Measurements from ENCODE around the gene NLRC3.

The NLRC3 gene

DNA sequence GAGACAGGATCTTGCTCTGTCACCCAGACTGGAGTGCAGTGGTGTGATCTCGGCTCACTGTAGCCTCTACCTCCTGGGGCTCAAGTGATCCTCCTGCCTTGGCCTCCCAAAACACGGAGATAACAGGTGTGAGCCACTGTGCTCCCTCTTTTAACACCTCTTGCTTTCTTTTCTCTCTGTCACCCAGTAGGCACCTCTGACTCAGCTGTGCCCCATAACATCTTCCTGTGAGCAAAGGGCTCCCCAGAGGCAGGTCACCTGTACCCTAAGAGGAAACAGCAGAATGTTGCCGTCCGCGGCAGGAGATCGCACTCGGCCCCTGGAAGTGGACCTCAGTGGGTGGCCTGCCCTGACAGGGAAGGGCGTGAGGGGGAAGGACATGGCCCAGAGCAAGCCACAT lies 918 bp upstream of the NLRC3 start:
- DNase-seq = no peak

DNA sequence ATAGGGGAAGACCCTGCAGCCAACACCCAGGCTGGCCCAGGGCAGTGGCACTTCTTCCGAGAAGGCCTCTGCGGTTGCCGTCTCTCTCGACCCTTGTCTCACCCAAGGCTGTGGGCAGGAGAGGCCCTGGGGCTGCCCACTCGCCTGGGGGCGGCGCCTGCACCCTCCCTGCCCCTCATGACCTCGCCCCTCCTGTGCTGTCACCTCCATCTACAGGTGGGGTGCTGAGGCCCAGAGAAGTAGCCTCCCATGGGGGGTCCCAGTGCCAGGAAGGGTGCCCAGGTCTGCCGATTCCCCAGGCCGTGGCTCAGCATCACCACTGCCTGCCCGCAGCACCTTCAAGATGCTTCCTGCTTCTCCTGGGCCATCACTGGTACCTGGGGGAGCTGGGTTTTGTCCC lies 992 bp downstream of the NLRC3 start:
- DNase-seq = no peak

DNA sequence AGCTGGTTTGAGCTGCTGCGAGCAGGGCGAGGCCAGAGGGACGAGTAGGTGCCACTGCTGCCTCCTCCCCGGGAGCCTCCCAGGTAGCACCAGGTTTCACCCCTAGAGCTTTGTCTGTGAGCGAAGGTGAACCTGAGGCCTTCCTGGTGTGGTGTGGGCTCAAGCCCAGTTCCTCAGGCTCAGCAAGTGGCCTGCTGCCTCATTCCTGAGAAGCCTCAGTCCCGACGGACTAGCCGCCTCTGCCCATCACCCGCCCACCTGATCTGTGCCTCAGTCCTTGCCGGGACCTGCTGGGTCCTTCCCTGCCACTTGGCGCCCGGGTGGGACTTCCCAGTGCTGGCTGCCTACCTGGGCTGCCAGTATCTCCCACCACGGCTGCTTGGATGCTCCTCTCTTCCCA lies 1.7 kb downstream of the NLRC3 start:
- DNase-seq = no peak

DNA sequence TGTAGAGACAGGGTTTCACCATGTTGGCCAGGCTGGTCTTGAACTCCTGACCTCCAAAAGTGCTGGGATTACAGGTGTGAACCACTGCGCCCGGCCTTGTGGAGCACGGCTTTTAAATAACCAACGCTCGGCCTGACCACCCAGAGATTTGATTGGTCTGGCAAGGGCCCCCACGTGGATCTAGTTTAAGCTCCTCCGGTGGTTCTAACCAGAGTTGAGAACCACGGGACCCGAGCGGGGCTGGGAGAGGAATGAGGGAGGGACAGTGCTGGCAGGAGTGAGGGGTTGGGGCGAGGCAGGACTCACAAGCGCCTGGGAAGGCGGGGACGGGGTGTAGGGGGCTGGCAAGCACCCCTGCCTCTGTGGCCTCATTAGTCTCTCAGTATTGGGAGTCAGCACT lies 3.0 kb downstream of the NLRC3 start:
- DNase-seq = no peak

DNA sequence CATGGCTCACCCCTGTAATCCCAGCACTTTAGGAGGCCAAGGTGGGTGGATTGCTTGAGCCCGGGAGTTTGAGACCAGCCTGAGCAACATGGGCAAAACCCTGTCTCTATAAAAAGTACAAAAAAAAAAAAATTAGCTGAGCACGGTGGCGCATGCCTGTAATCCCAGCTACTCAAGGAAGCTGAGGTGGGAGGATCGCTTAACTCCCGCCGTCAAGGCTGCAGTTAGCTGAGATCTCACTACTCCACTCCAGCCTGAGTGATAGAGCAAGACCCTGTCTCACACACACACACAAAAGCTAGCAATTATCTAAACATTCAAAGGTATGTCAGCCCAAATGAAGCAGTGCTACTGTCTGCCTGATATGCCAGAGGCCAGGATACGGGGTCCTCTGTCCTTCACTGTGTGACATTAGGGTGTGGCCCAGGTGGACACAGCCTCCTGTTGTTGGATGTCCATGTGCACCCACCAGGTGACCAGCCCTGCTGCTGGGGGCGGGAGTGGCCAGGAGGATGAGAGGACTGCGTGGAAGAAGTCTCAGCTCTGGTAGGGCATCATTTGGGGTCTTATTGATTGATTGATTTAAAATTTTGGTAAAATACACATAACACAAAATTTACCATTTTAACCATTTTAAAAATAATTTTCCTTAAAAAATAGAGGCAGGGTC lies 3.9 kb downstream of the NLRC3 start:
- DNase-seq = no peak

DNA sequence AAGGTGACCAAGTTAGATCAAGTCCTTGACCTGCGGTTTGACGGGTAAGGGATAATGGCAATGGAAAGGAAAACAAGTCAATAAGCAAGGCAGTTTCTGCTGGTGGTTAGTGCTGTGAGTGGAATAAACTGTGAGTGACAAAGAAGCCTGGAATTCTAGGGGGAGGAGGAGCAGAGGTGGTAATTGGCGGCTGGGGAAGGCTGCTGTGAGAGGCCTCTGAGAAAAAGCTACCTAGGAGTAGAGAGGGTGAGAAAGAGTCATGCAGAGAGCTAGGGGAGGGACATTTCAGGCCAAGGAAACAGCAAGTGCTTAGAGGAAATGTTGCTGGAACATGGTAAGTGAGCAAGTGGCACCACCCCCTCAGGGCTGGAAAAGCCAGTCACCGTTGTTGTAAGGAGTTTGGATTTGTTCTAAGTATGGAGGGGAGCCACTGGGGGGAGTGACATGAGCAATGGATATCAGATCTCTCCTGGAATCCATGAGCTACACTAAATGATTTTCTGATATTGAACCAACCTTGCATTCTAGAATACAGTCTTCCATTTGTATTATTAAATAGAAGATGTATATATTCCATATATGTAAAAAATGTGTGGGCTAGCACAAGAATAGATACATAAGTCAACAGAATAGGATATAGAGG lies 6.7 kb downstream of the NLRC3 start:
- DNase-seq = no peak

DNA sequence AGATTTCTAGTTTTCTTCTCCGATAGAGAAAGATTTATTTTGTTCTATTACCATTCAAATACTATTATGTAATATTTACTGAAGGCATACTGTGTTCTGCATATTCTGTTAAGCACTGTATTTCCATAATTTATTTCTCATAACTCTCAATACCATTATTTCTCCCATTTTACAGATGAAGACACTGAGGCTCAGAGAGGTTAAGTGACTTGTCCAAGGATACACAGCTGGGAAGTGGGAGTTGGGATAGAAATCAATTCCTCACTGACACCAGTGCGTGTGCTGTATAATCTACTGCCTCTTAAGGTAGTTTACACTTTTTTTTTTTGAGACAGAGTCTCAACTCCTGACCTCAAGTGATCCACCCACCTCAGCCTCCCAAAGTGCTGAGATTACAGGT lies 7.4 kb downstream of the NLRC3 start:
- no peak for DNase-seq

DNA sequence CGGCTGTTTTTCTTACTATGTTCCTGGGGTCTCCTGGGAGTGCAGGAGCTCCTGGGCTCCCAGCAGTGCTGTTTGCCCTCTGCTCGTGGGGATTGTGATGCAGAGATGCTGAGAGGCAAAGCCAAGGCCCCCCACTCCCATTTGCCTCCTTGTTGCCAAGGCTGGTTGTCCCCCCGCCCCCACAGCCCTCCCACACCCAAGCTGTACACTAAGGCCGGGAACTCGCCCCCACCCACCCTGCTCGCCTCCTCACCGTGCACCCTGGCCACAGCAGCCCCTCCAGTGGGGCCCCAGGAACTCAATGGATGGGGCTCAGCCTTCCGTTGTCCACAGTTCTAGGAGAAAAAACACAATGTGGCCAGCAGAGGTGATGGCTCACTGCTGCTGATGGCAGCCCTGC lies 10.2 kb downstream of the NLRC3 start:
- DNase-seq = no peak

DNA sequence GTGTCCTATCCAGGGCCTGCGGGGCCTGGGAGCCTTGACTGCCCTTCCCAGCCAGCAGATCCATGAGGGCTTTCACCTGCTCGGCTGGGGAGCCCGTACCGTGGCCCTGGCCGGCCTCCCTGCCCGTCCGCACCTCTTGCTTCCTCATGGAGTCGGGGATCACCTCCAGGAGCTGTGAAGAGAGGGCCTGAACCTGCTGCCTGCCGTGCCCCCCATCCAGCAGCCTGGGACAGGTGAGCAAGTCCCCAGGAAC lies 12.4 kb downstream of the NLRC3 start:
- DNase-seq = no peak

DNA sequence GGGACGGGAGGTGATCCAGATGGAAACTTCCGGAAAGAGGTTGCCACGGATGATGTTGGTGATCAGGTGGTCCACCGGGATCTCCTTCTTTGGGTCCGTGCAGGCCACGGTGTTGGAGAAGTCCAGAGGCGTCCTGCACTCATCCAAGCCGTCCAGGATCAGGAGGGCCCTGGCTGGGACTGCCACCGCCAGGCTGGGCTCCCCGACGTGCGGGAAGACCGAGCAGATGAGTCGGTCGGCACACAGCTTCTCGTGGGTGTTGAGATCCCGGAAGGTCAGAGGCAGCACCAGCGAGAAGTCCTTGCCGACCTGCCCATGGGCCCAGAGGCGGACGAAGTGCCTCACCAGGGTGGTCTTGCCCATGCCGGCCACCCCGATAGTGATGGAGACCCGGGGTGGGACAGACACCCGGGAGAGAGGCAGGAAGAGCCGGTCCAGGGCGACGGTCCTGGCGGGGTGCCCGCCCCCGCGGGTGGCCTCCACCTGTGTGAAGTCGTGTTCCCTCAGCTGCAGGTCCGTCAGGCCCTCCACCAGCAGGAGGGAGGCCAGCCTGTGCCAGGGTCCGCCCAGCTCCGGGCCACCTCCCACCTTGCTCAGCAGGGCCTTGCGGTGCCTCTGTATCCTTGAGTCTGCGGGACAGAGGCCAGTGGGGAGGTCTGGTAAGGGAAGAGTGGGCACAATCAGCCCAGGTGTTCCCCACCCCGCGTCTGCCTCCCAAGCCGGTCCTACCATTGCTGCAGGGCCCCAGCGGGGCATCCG lies 12.9 kb downstream of the NLRC3 start:
- DNase-seq = no peak

DNA sequence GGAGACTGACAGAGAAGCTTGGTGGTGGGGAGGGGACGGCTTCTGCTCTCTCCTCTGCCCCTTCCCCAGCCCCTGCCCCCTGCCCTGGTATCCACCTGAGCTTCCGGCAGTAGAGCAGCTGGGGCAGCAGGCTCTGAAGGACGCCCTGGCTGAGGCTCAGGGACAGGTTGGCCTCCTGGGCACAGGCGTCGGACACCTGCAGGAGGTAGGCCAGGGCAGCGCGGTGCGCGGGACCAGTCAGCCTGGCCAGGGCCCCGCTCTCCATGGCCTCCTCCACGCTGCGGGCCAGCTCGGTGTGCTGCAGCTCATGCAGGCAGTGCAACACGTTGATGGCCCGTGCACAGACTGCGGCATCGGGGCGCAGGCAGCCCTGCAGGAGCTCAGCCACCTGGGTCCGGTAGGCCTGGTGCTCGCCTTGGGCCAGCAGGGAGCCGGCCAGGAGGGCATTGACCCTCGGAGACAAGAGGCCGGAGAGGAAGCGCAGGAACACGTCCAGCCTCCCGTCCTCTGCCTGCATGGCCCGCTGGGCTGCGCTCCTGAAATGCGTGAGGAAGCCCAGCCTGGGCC lies 14.2 kb downstream of the NLRC3 start:
- DNase-seq = no peak

DNA sequence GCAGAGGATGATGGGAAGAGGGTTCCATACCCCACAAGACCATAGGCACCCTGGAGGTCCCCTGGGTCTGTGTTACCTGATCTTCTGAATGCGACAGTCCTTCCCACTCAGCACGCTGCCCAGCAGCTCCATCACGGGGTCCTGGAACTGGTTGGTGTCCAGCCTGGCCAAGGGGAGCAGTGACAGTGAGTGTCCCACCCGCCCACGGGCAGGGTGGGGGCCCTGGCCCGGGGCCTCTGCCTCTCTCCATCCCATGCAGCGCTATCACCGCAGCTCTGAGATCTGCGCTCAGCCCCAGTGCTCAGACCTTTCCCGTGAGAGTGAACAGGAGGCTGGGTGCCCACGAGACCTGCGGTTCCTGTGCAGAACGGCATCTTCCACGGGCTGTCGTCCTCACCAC lies 15.6 kb downstream of the NLRC3 start:
- DNase-seq = no peak

DNA sequence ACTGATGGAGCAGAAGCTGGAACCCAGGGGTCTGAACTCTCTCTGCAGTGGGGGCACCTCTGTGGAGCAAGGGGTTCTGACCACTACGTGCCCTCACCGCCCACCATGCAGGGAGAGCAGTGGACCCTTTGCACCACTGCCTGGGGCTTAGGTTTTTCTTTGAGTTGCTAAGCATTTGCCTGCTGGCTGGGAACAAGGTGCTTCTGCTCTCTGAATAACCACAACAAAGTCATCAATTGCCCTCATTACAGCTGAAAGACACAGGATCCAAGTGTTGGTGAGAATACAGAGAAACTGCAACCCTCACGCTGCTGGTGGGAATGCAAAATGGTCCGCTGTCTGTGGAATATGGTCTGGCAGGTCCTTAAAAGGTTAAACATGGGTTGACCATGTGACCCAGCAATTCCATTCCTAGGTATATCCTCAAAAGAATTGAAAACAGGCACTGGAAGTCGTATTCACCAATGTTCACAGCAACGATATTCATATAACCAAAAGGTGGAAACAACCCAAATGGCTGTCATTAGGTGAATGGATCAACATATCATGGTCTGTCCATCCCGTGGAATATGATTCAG lies 22.8 kb downstream of the NLRC3 start:
- no peak for DNase-seq

DNA sequence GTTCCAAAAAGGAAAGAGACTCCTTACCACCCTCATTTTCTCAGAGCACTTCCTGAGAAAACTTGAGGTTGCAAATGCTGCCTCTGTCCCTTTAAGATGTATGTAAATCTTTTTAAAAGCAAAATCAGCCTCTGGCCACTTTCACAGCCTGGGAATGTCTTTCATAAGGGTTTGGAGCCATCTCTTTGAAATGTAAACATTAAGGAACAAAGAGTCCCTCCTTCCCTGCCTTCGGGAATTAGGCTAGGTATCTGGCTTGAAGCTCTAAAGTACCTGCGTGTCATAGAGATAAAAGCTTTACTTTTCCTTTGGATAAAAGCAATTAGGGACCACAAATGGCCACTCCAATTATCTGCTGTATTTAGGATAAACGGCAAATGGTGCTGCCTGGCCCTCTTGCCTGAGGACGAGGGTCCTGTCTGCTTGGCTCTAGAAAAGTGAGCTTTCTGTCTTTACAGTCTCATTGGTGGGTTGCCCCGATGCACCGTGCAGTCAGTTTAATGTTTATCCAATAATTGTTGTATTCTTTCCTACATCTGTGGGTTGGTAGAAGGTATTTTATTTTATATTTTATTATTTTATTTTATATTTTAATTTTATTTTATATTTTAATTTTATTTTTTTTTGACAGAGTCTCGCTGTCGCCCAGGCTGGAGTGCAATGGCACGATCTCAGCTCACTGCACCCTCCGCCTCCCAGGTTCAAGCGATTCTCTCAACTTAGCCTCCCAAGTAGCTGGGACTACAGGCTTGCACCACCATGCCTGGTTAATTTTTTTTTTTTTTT lies 23.9 kb downstream of the NLRC3 start:
- DNase-seq = no peak

DNA sequence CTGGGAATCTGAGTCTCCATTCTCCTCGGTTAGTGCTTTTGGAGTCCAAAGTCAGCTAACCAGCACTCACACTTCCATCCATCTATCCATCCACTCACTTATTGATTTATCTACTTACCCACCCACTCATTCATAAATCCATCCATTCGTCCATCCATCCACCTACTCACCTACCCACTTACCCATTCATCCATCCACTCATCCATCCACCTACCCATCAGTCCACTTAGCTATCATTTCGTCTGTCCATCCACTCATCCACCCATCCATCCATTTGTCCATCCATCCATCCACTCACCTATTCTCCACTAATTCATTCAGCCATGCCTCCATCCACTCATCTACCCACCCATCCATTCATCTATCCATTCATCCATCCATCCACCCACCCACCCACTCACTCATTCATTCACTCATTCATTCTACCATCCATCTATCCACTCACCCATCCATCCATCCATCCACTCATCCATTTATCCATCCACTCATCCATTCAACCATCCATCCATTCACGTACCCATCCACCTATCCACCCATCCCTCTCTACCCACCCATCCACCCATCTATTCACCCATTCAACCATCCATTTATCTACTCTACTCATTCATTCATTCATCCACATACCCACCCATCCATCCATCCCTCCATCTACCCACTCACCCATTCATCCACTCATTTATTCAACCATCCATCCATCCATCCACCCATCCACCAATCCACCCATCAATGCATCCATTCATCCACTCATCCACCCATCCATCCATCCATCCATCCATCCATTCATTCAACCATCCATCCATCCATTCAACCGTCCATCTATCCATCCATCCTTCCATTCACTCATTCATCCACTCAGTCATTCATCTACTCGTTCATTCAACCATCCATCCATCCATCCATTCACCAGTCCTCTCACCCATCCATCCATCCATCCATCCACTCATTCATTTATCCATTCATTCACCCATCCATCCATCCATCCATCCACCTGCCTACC lies 26.1 kb downstream of the NLRC3 start:
- DNase-seq = no peak

DNA sequence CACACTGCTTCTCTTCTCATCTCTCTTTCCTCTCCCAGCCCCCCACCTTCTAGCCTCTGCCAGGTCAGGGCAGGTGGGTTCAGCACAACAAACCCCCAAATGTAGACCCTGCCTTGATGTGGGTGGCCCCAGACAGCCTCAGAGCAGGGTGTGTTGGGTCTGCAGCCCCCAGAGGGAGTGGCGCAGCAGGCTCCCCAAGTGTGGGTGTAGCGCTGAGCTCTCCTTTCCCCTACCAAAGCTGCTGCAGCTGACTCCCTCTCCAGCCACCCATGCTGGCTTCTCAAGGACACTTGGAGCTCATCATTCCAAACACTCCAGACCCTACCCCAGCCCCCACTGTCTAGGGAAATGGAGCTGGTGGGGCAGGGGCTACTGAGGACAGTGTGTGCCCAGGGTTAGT lies 27.3 kb downstream of the NLRC3 start:
- no peak for DNase-seq

DNA sequence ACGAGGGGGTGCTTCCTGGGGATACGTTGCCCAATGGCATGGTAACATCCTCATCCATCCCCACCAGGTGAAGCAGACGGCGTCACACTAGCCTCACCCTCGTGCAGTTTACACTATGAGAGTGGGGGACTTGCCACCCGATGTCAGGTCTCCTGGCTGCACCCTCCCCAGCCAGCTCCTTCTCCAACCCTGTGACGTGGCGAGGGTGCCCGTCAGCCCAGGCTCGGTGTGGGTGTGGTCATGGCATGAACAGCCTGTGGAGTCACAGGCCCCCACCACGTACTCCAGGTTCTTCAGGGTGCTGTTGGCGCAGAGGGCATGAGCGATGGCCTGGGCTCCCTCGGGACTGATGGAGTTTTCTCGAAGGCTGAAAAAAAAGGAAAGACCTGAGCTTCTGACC lies 28.3 kb downstream of the NLRC3 start:
- DNase-seq = no peak

DNA sequence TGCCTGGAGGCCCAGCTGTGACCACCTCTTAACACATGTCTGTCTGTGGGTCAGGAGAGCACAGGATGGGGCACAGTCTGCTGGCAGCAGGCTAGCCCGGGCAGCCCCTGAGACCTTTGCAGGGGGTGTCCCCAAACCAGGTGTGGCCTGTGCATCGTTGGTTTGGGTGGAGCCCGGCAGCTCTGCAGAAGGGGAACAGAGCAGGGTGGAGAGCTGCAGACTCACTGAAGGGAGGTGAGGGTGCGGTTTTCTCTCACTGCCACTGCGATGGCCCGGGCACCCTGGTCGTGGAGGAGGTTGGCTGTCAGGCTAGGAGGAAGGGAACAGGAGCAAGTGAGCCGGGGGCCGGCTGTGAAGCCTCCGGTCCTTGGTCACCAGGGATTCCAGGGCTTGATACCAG lies 28.8 kb downstream of the NLRC3 start:
- no peak for DNase-seq

DNA sequence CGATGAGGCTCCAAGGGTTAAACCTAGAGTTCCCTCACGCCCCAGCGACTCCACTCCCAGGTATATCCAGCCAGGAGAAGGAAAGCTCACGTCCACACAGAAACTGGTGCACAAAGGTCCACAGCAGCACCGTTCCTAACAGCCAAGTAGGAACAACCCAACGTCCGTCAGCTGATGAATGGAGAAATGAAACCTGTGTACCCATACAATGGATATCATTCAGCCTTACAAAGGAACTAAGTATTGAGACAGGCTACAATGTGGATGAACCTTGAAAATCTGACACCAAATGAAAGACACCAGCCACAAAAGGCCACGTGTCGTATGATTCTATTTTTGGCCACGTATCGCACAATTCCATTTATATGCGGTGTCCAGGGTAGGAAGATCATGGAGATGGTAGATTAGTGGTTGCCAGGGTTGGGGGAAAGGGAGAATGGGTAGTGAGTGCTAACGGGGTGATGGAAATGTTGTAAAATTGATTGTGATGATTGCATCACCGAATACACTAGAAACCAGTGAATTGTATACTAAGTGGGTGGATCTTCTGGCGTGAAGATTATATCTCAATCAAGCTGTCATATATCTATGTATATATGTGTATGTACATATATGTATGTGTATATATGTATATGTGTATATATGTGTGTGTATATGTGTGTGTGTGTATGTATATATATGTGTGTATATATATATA lies 30.1 kb downstream of the NLRC3 start:
- no peak for DNase-seq

DNA sequence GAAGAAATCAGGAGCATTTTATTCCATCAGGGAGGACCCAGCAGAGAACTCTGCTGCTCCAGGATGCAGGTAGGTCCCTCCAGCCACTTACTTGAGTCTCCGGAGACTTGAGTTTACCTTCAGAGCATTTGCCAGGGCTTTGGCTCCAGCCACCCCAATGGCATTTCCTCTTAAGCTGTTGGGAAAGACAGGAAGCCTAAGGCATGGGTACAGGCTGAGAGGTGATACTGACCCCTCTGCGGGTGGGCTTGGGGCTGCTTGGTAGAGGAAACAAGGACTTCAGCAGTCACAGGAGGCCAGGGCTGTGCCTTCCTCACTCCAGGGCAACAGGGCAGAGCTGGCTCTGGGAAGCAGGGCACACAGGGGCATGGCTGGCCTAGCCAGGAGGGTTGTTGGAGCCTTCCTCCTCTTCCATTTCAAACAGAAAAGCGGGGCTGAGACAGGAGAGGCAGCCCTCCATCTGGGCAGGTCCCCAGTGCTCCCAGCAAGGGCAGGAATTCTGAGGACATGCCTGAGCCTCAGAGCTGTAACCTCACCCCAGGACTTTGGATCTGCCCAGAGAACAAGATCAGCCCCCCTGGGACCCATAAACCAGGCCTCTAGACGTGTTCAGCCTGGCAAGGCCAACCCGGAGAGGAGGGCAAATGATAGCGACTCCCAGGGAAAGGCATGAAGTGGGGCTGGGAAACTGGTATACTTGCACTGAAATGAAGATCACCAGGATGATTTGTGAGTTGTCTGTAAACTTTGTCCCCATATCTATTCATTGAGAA lies 34.4 kb downstream of the NLRC3 start:
- DNase-seq = no peak

Data from DMS79 (cell line).